Muscle layer of duodenum (tissue), 2 donors: ENCODE data around the gene PRKAG2.
"Not testable (repeated sequence)": the region's sequence is repeated elsewhere in the genome, so short reads cannot be mapped to it uniquely, and the experiment has no call there.

Experiments used
- H3K27ac ChIP-seq: one replicate; pipeline ENCODE4 v1.7.0; 2013; ENCODE audit warnings: mild to moderate bottlenecking, low read length
- H3K27me3 ChIP-seq: one replicate; pipeline ENCODE4 v1.7.0; 2013; ENCODE audit warnings: low read depth, mild to moderate bottlenecking, control low read depth, low read length
- H3K36me3 ChIP-seq, 2 donors: one replicate each; pipeline ENCODE4 v1.7.0; 2013; ENCODE audit warnings: low read length in 2 of 2, control low read depth in 1 of 2, mild to moderate bottlenecking in 1 of 2; ENCODE audit not compliant: insufficient read depth in 2 of 2, control insufficient read depth in 1 of 2
- H3K4me1 ChIP-seq, 2 donors: one replicate each; pipeline ENCODE4 v1.7.0; 2013; ENCODE audit warnings: low read length in 2 of 2, mild to moderate bottlenecking in 2 of 2, control low read depth in 1 of 2, moderate library complexity in 1 of 2; ENCODE audit not compliant: insufficient read depth in 2 of 2, control insufficient read depth in 1 of 2
- H3K4me3 ChIP-seq, 2 donors: one replicate each; pipeline ENCODE4 v1.7.0; 2013; ENCODE audit warnings: low read length in 2 of 2, low read depth in 1 of 2, mild to moderate bottlenecking in 1 of 2
- H3K9me3 ChIP-seq, 2 donors: one replicate each; pipeline ENCODE4 v1.7.0; 2013; ENCODE audit warnings: low read length in 2 of 2, control low read depth in 1 of 2, mild to moderate bottlenecking in 1 of 2; ENCODE audit not compliant: control insufficient read depth in 1 of 2
- donor health status: healthy.

PRKAG2 gene

GRCh38 chr7:151542606-151543130 is 334.2 kb downstream of the PRKAG2 start:
- Histone ChIP-seq H3K36me3 (no peaks in the 10 kb centered on the region), H3K27me3 (no peaks in the 10 kb centered on the region), H3K4me3 (no peak overlapping the region), H3K27ac (no peak overlapping the region), H3K9me3 (no peaks in the 10 kb centered on the region), H3K4me1 (peaks cover 3 to 21% of the 10 kb centered on the region in 2 donors)

GRCh38 chr7:151541709-151542499 is 335.0 kb downstream of the PRKAG2 start:
- Histone ChIP-seq H3K4me1 (peaks cover 3 to 24% of the 10 kb centered on the region in 2 donors), H3K27me3 (no peaks in the 10 kb centered on the region), H3K27ac (no peak overlapping the region), H3K36me3 (no peaks in the 10 kb centered on the region), H3K9me3 (no peaks in the 10 kb centered on the region), H3K4me3 (no peak overlapping the region)

- Histone ChIP-seq H3K9me3 (no peaks in the 10 kb centered on the region), H3K27me3 (no peaks in the 10 kb centered on the region), H3K4me1 (peaks cover 3 to 24% of the 10 kb centered on the region in 2 donors), H3K27ac (no peak overlapping the region), H3K4me3 (no peak overlapping the region), H3K36me3 (no peaks in the 10 kb centered on the region)
These were observed 336.8 kb downstream of the PRKAG2 start for GRCh38 chr7:151540146-151540545.

DNA sequence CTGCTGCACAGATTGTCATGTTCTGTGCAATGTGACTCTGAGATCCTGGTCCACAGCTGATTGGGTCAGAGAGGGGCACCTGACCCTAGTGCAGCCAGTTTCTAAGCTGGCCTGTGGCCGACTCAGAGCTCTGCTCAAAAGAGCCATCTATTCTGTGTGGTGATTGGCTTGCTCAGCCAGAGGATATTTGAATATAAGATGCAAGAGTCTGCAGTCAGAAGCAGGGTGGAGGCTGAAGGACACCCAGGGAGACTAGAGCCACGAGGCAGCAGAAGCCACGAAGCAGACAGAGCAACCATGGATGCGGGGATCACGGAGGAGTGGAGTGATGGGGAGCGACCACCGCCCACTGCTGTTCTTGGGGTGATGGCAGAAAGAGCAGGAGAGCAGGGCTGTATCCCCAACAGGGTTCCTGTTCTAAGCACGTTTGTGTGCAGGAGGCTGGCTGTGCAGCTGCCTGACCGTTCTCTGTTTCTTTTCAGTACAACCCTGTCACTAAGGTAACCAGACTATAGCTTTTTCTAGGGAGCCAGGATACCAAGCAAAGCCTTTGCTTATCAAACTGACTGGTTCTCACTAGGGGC is 337.7 kb downstream of the PRKAG2 start:
- Histone ChIP-seq H3K9me3 (no peaks in the 10 kb centered on the region), H3K4me1 (peaks cover 3 to 24% of the 10 kb centered on the region in 2 donors), H3K27me3 (no peaks in the 10 kb centered on the region), H3K27ac (no peak overlapping the region), H3K4me3 (no peak overlapping the region), H3K36me3 (no peaks in the 10 kb centered on the region)

GRCh38 chr7:151537818-151538561 is 338.9 kb downstream of the PRKAG2 start:
- Histone ChIP-seq H3K27ac (no peak overlapping the region), H3K9me3 (no peaks in the 10 kb centered on the region), H3K4me1 (peaks cover 3 to 24% of the 10 kb centered on the region in 2 donors), H3K36me3 (no peaks in the 10 kb centered on the region), H3K4me3 (no peak overlapping the region), H3K27me3 (no peaks in the 10 kb centered on the region)

GRCh38 chr7:151536178-151536577 is 340.7 kb downstream of the PRKAG2 start:
- H3K9me3 ChIP-seq, H3K4me3 ChIP-seq, H3K27ac ChIP-seq, H3K27me3 ChIP-seq, H3K36me3 ChIP-seq: not testable (repeated sequence)
- H3K4me1 ChIP-seq, result peaks cover 3 to 24% of the 10 kb centered on the region in 2 donors

GRCh38 chr7:151529842-151530241 is 347.1 kb downstream of the PRKAG2 start:
- Histone ChIP-seq H3K4me1 (no peaks in the 10 kb centered on the region), H3K27ac (no peak overlapping the region), H3K4me3 (no peak overlapping the region), H3K36me3 (no peaks in the 10 kb centered on the region), H3K27me3 (no peaks in the 10 kb centered on the region), H3K9me3 (peaks cover 0 to 7% of the 10 kb centered on the region in 2 donors)

DNA sequence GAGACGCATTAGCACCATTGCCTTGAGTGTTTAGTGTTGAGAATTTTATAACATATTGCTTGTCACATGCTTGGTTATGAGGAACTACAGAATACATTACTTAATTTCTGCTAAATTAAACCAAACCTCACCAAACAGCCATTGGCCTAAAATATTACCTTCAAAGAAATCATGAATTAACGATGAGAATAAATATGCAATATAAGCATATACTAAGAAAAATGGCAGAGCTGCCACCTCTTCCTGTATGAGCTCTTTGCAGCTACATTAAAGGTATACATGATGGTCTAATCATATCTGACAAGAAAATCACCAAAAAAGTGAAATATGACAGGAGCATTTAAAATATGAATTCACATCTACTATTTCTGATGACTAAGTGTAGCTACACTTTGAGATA is 352.1 kb downstream of the PRKAG2 start:
- no peak overlapping the region for H3K27ac ChIP-seq
- H3K36me3 ChIP-seq, result no peaks in the 10 kb centered on the region
- no peaks in the 10 kb centered on the region for H3K27me3 ChIP-seq
- H3K4me3 ChIP-seq, result no peak overlapping the region
- peaks cover 0 to 1% of the 10 kb centered on the region in 2 donors for H3K9me3 ChIP-seq
- H3K4me1 ChIP-seq, result no peaks in the 10 kb centered on the region

DNA sequence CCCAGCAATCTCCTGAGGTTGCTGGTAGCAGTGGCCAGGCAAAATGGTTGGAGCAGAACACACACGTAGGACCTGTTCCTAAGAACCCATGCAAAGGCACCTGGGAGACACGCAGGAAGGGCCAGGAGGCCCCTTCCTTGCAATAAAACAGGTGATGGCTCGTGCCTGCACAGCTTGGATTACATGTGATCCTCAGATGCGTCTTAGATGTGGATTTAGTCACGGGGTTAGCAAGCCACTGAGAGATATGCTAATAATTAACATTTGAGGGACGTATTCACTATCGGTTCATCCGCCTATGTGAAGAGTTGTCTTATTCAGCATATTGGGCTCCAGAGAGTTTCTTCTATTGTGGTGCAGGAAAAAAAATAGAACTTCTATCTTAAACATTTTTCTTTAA is 352.6 kb downstream of the PRKAG2 start:
- H3K4me1 ChIP-seq, result no peaks in the 10 kb centered on the region
- H3K36me3 ChIP-seq, result no peaks in the 10 kb centered on the region
- no peaks in the 10 kb centered on the region for H3K9me3 ChIP-seq
- no peak overlapping the region for H3K27ac ChIP-seq
- H3K27me3 ChIP-seq, result no peaks in the 10 kb centered on the region
- no peak overlapping the region for H3K4me3 ChIP-seq

GRCh38 chr7:151520419-151521261 is 356.3 kb downstream of the PRKAG2 start:
- no peaks in the 10 kb centered on the region for H3K9me3 ChIP-seq
- no peaks in the 10 kb centered on the region for H3K27me3 ChIP-seq
- H3K4me3 ChIP-seq, result peak overlapping the region; percentile 55 to 71
- peak overlapping the region; percentile 79 for H3K27ac ChIP-seq
- peaks cover 0 to 12% of the 10 kb centered on the region in 2 donors for H3K4me1 ChIP-seq
- no peaks in the 10 kb centered on the region for H3K36me3 ChIP-seq
